K562 (cell line): ENCODE data around the gene FFAR1. TPM values are rescaled to one million over a fixed set of nuclear protein-coding genes. Genes with fewer than 3 reads are reported as not detected.

ENCODE experiments used
- CBFA2T3 ChIP-seq: fragments of 450-650 bp; IDR thresholded peaks from 2 replicates; pipeline ENCODE4 v1.6.1; 2017
- CTBP1 ChIP-seq: fragments of 450-650 bp; IDR thresholded peaks from 2 replicates; pipeline ENCODE4 v1.6.1; 2016; ENCODE audit warnings: borderline replicate concordance
- ERF ChIP-seq: fragments of 450-650 bp; formaldehyde crosslinking; IDR thresholded peaks from 2 replicates; pipeline ENCODE4 v1.4.0; 2020; ENCODE audit warnings: mild to moderate bottlenecking, mixed read lengths
- HDAC1 ChIP-seq, 2 experiments: fragments of 450-650 bp; IDR thresholded peaks; 2 replicates each; pipeline ENCODE4 v1.6.1; 2016 to 2017; ENCODE audit warnings: inconsistent platforms in 1 of 2, mild to moderate bottlenecking in 1 of 2, moderate library complexity in 1 of 2
- HNRNPK ChIP-seq: fragments of 200-400 bp; formaldehyde crosslinking; IDR thresholded peaks from one replicate; pipeline ENCODE4 v1.6.1; 2018; ENCODE audit warnings: mild to moderate bottlenecking, low read depth, low read length; ENCODE audit not compliant: poor library complexity, severe bottlenecking
- JUN ChIP-seq, 2 experiments: sonication (generic) in 1 of 2; formaldehyde crosslinking in 1 of 2; IDR thresholded peaks; 2 replicates each; pipeline versions ENCODE4 v1.6.1 to v1.8.0; 2012 to 2022; ENCODE audit warnings: borderline replicate concordance in 2 of 2, mild to moderate bottlenecking in 2 of 2, improper control_type of control experiment in 1 of 2, low read depth in 1 of 2, low read length in 1 of 2, missing genetic modification reagents in 1 of 2
- KLF13 ChIP-seq: fragments of 450-650 bp; IDR thresholded peaks from 2 replicates; pipeline ENCODE4 v1.6.1; 2016; ENCODE audit warnings: missing genetic modification characterization, low read depth, mild to moderate bottlenecking, missing compliant biosample characterization, moderate library complexity, borderline replicate concordance
- MAFK ChIP-seq: IDR thresholded peaks from 2 replicates; pipeline ENCODE4 v1.6.1; 2011; ENCODE audit warnings: low read length, improper control_type of control experiment
- MBD2 ChIP-seq: sonication (generic); IDR thresholded peaks from 2 replicates; pipeline ENCODE4 v1.6.1; 2016; ENCODE audit warnings: low read depth, borderline replicate concordance
- NFIX ChIP-seq: fragments of 250-450 bp; sonication (Bioruptor Pico); IDR thresholded peaks from 2 replicates; pipeline ENCODE4 v1.4.0; 2020; ENCODE audit warnings: low read depth, mild to moderate bottlenecking, moderate library complexity
- SREBF1 ChIP-seq: fragments of 150-350 bp; IDR thresholded peaks from 2 replicates; pipeline ENCODE4 v1.6.1; 2014; ENCODE audit warnings: antibody characterized with exemption, low read depth, low read length, borderline replicate concordance
- TCF3 ChIP-seq: sonication (generic); formaldehyde crosslinking; IDR thresholded peaks from 2 replicates; pipeline ENCODE4 v1.4.0; 2020; ENCODE audit warnings: mild to moderate bottlenecking, missing genetic modification reagents
- ZBTB7A ChIP-seq: IDR thresholded peaks from 2 replicates; pipeline ENCODE4 v1.6.1; 2011; ENCODE audit warnings: low read depth, mild to moderate bottlenecking, low read length, moderate library complexity, borderline replicate concordance; ENCODE audit not compliant: control insufficient read depth
- ZNF224 ChIP-seq: sonication (generic); formaldehyde crosslinking; IDR thresholded peaks from 2 replicates; pipeline ENCODE4 v1.8.0; 2022; ENCODE audit warnings: mild to moderate bottlenecking, missing genetic modification reagents
- ZNF408 ChIP-seq: fragments of 250-450 bp; sonication (Bioruptor Pico); IDR thresholded peaks from 2 replicates; pipeline ENCODE4 v1.4.0; 2020; ENCODE audit warnings: low read depth, mild to moderate bottlenecking, moderate library complexity
- ZNF444 ChIP-seq: fragments of 250-450 bp; sonication (Bioruptor Pico); IDR thresholded peaks from 2 replicates; pipeline ENCODE4 v1.4.0; 2020; ENCODE audit warnings: mild to moderate bottlenecking, moderate library complexity
- ZNF76 ChIP-seq: fragments of 250-450 bp; sonication (Bioruptor Pico); IDR thresholded peaks from 2 replicates; pipeline ENCODE4 v1.4.0; 2020; ENCODE audit warnings: mild to moderate bottlenecking, moderate library complexity, borderline replicate concordance
- ZZZ3 ChIP-seq: fragments of 450-650 bp; IDR thresholded peaks from 2 replicates; pipeline ENCODE4 v1.6.1; 2016; ENCODE audit warnings: antibody characterized with exemption, mild to moderate bottlenecking, moderate library complexity
- polyA plus RNA-seq, 8 experiments: library from polyadenylated mRNA; depleted of rRNA in 4 of 8; stranded (reverse) in 5 of 8; unstranded in 3 of 8; fragments of >200 nt; fragmentation: Nextera tagmentation in 2 of 8; fragmentation: Illumina TruSeq in 1 of 8; extraction: Ambion mirVana in 2 of 8; extraction: Trizol in 1 of 8; gene quantifications; 2 replicates each; pipeline versions ENCODE4 v1.2.1 to v1.2.3, GENCODE V29; 2011 to 2014; ENCODE audit warnings: inconsistent platforms in 1 of 8, missing spikeins in 1 of 8
- total RNA-seq, 7 experiments: library from RNA; depleted of rRNA in 6 of 7; stranded (reverse); fragments of >200 nt in 6 of 7; fragmentation: Illumina TruSeq in 2 of 7; extraction: Trizol in 2 of 7; gene quantifications; 2 replicates each; pipeline versions ENCODE4 v1.2.1 to v1.2.3, GENCODE V29; 2011 to 2021; ENCODE audit warnings: low replicate concordance in 1 of 7
- TF ChIP-seq, protein P1 (sequence below): sonication (generic); formaldehyde crosslinking; IDR thresholded peaks from 2 replicates; pipeline ENCODE4 v1.8.1; 2023; ENCODE audit warnings: missing genetic modification reagents, mild to moderate bottlenecking, borderline replicate concordance

Gene FFAR1
- total and polyA plus RNA-seq, 9 of the 15 experiments (the other 6 are each of a cell fraction or from before 2014, with no cell fraction given) = not detected

DNA sequence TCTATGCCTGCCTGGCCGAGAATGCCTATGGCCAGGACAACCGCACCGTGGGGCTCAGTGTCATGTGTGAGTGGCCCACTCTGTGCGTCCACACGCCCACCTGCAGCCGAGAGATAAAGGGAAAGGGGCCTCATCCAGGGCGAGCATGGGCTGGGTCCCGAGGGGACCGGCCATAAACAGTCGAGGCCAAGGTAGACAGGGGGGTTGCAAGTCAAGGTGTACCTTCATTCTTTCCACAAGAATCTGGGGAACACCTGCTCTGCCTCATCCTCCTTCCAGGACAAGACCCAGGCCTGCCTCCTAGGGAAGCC, 47.4 kb upstream of the FFAR1 start (continued):
- TF ChIP-seq NFIX (CRISPR knock-in tag) (no peak), ZNF408 (CRISPR knock-in tag) (no peak), MAFK (no peak), JUN (IDR thresholded peaks at IDR 0.05; ENCODE audit: borderline replicate concordance, low read depth, low read length) (no peak), JUN (CRISPR knock-in tag; IDR thresholded peaks at IDR 0.05; ENCODE audit: borderline replicate concordance) (no peak), ZBTB7A (peak; percentile 40; the same call in 1 of the 2 replicates), ZZZ3 (no peak), CBFA2T3 (peak; percentile 60), ZNF444 (CRISPR knock-in tag) (no peak), MBD2 (no peak; the same call in 1 of the 2 replicates), HNRNPK (no peak), KLF13 (tag) (0 out of 2 replicates have a peak, but pooled peaks have one; percentile 44), ZNF224 (CRISPR knock-in tag) (no peak), TCF3 (CRISPR knock-in tag) (peak; percentile 58), ZNF76 (CRISPR knock-in tag) (no peak), SREBF1 (no peak), ERF (CRISPR knock-in tag) (no peak), CTBP1 (no peak), HDAC1 (IDR thresholded peaks at IDR 0.05) (0 out of 4 replicates have a peak, but pooled peaks of 1 of the 2 experiments have one; percentile 34)
- TF ChIP-seq, protein P1, sequence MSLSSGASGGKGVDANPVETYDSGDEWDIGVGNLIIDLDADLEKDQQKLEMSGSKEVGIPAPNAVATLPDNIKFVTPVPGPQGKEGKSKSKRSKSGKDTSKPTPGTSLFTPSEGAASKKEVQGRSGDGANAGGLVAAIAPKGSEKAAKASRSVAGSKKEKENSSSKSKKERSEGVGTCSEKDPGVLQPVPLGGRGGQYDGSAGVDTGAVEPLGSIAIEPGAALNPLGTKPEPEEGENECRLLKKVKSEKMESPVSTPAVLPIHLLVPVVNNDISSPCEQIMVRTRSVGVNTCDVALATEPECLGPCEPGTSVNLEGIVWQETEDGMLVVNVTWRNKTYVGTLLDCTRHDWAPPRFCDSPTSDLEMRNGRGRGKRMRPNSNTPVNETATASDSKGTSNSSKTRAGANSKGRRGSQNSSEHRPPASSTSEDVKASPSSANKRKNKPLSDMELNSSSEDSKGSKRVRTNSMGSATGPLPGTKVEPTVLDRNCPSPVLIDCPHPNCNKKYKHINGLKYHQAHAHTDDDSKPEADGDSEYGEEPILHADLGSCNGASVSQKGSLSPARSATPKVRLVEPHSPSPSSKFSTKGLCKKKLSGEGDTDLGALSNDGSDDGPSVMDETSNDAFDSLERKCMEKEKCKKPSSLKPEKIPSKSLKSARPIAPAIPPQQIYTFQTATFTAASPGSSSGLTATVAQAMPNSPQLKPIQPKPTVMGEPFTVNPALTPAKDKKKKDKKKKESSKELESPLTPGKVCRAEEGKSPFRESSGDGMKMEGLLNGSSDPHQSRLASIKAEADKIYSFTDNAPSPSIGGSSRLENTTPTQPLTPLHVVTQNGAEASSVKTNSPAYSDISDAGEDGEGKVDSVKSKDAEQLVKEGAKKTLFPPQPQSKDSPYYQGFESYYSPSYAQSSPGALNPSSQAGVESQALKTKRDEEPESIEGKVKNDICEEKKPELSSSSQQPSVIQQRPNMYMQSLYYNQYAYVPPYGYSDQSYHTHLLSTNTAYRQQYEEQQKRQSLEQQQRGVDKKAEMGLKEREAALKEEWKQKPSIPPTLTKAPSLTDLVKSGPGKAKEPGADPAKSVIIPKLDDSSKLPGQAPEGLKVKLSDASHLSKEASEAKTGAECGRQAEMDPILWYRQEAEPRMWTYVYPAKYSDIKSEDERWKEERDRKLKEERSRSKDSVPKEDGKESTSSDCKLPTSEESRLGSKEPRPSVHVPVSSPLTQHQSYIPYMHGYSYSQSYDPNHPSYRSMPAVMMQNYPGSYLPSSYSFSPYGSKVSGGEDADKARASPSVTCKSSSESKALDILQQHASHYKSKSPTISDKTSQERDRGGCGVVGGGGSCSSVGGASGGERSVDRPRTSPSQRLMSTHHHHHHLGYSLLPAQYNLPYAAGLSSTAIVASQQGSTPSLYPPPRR = no peak
